IPS-NIHi7 (cell line): ENCODE data around the gene XYLT1.

Experiments used
- DNase-seq: peaks from one replicate; pipeline ENCODE4 v3.0.0; 2012; ENCODE audit warnings: mixed read lengths; ENCODE audit errors: extremely low spot score

Gene XYLT1

GRCh38 chr16:17232487-17232886 lies 238.3 kb downstream of the XYLT1 start:
- DNase-seq, result no peak

- DNase-seq, result no peak
Observed at GRCh38 chr16:17231972-17232371, 238.8 kb downstream of the XYLT1 start.

- DNase-seq, result no peak
Observed at GRCh38 chr16:17230932-17231581, 239.7 kb downstream of the XYLT1 start.

GRCh38 chr16:17229766-17230165 lies 241.0 kb downstream of the XYLT1 start:
- no peak for DNase-seq

GRCh38 chr16:17229131-17229530 lies 241.6 kb downstream of the XYLT1 start:
- no peak for DNase-seq

- no peak for DNase-seq
Observed at GRCh38 chr16:17228708-17229055, 242.1 kb downstream of the XYLT1 start.

- DNase-seq, result no peak
Observed at GRCh38 chr16:17228048-17228707, 242.6 kb downstream of the XYLT1 start.

- peak; percentile 50 for DNase-seq
Observed at GRCh38 chr16:17227278-17227677, 243.5 kb downstream of the XYLT1 start.

GRCh38 chr16:17225541-17225940 lies 245.2 kb downstream of the XYLT1 start:
- no peak for DNase-seq

- DNase-seq, result no peak
Observed at GRCh38 chr16:17224879-17225281, 245.9 kb downstream of the XYLT1 start.

GRCh38 chr16:17224350-17224749 lies 246.4 kb downstream of the XYLT1 start:
- DNase-seq, result no peak

- no peak for DNase-seq
Observed at GRCh38 chr16:17223576-17223975, 247.2 kb downstream of the XYLT1 start.

- DNase-seq, result no peak
Observed at GRCh38 chr16:17222871-17223401, 247.8 kb downstream of the XYLT1 start.

- DNase-seq, result no peak
Observed at GRCh38 chr16:17219991-17220390, 250.8 kb downstream of the XYLT1 start.

- no peak for DNase-seq
Observed at GRCh38 chr16:17215936-17216335, 254.8 kb downstream of the XYLT1 start.

GRCh38 chr16:17215306-17215705 lies 255.5 kb downstream of the XYLT1 start:
- DNase-seq, result no peak

- no peak for DNase-seq
Observed at GRCh38 chr16:17213974-17214373, 256.8 kb downstream of the XYLT1 start.

GRCh38 chr16:17213025-17213424 lies 257.7 kb downstream of the XYLT1 start:
- no peak for DNase-seq

- no peak for DNase-seq
Observed at GRCh38 chr16:17212606-17213005, 258.2 kb downstream of the XYLT1 start.

- DNase-seq, result peak; percentile 66
Observed at GRCh38 chr16:17211797-17212196, 259.0 kb downstream of the XYLT1 start.

GRCh38 chr16:17206712-17207111 lies 264.0 kb downstream of the XYLT1 start:
- no peak for DNase-seq

GRCh38 chr16:17205279-17206211 lies 265.2 kb downstream of the XYLT1 start:
- peak; percentile 49 for DNase-seq
